SK-N-SH treated with all-trans-retinoic acid at 6 μM for 48 hours (cell line): ENCODE measurements around the gene PTPRT.

ENCODE experiments used
- ARNTL ChIP-seq: fragments of 450-650 bp; formaldehyde crosslinking; IDR thresholded peaks from 2 replicates; pipeline ENCODE4 v1.5.0; 2020; ENCODE audit warnings: low read depth, mild to moderate bottlenecking, moderate library complexity, borderline replicate concordance
- CREB5 ChIP-seq: fragments of 250-450 bp; sonication (Bioruptor Pico); IDR thresholded peaks from 2 replicates; pipeline ENCODE4 v1.5.1; 2020; ENCODE audit warnings: low read depth, mild to moderate bottlenecking, moderate library complexity
- CSRNP3 ChIP-seq: fragments of 250-450 bp; sonication (Bioruptor Pico); IDR thresholded peaks from 2 replicates; pipeline ENCODE4 v1.5.1; 2021; ENCODE audit warnings: mild to moderate bottlenecking, moderate library complexity
- ESRRG ChIP-seq: fragments of 250-450 bp; sonication (Bioruptor Pico); IDR thresholded peaks from 2 replicates; pipeline ENCODE4 v1.6.1; 2021; ENCODE audit warnings: mild to moderate bottlenecking
- ISL1 ChIP-seq: fragments of 250-450 bp; sonication (Bioruptor Pico); IDR thresholded peaks from 2 replicates; pipeline ENCODE4 v2.1.2; 2022; ENCODE audit warnings: mild to moderate bottlenecking, moderate library complexity
- PATZ1 ChIP-seq: fragments of 250-450 bp; sonication (Bioruptor Pico); IDR thresholded peaks from 2 replicates; pipeline ENCODE4 v1.8.0; 2020; ENCODE audit warnings: mild to moderate bottlenecking, moderate library complexity, borderline replicate concordance
- POU6F1 ChIP-seq: fragments of 250-450 bp; sonication (Bioruptor Pico); IDR thresholded peaks from 2 replicates; pipeline ENCODE4 v1.8.0; 2021; ENCODE audit warnings: low read depth, mild to moderate bottlenecking, moderate library complexity, borderline replicate concordance
- PPARA ChIP-seq: fragments of 250-450 bp; sonication (Bioruptor Pico); IDR thresholded peaks from 2 replicates; pipeline ENCODE4 v1.5.0; 2020; ENCODE audit warnings: mild to moderate bottlenecking, borderline replicate concordance
- RARB ChIP-seq: fragments of 250-450 bp; sonication (Bioruptor Pico); IDR thresholded peaks from 2 replicates; pipeline ENCODE4 v1.8.0; 2021; ENCODE audit warnings: mild to moderate bottlenecking, moderate library complexity
- TCF4 ChIP-seq: fragments of 250-450 bp; sonication (Bioruptor Pico); IDR thresholded peaks from 2 replicates; pipeline ENCODE4 v1.8.0; 2021; ENCODE audit warnings: mild to moderate bottlenecking, moderate library complexity, borderline replicate concordance
- TOX ChIP-seq: fragments of 250-450 bp; sonication (Bioruptor Pico); IDR thresholded peaks from 2 replicates; pipeline ENCODE4 v1.8.0; 2021; ENCODE audit warnings: mild to moderate bottlenecking, moderate library complexity, borderline replicate concordance
- TSHZ2 ChIP-seq: fragments of 250-450 bp; sonication (Bioruptor Pico); IDR thresholded peaks from 2 replicates; pipeline ENCODE4 v1.5.0; 2020; ENCODE audit warnings: mild to moderate bottlenecking, moderate library complexity
- ZNF565 ChIP-seq: fragments of 450-650 bp; formaldehyde crosslinking; conservative IDR thresholded peaks from 2 replicates; pipeline ENCODE4 v1.5.0; 2020; ENCODE audit warnings: low read depth, mild to moderate bottlenecking, moderate library complexity

GRCh38 chr20:42587427-42587826 lies 602.3 kb downstream of the PTPRT start:
- TF ChIP-seq ARNTL: no peak
- no peak for TF ChIP-seq CREB5
- no peak for TF ChIP-seq PATZ1
- TF ChIP-seq TSHZ2 (CRISPR knock-in tag): no peak
- TF ChIP-seq RARB (CRISPR knock-in tag): no peak
- TF ChIP-seq ISL1 (CRISPR knock-in tag): no peak
- no peak for TF ChIP-seq ZNF565
- TF ChIP-seq CSRNP3 (CRISPR knock-in tag): no peak
- no peak for TF ChIP-seq POU6F1
- no peak for TF ChIP-seq TOX (CRISPR knock-in tag)
- TF ChIP-seq ESRRG (CRISPR knock-in tag): no peak
- TF ChIP-seq TCF4: no peak
- TF ChIP-seq PPARA (CRISPR knock-in tag): no peak
